ENCODE measurements around the gene MT1X. TPM values are rescaled to one million over a fixed set of nuclear protein-coding genes. Genes with fewer than 3 reads are reported as not detected.
"Not testable (repeated sequence)": the region's sequence is repeated elsewhere in the genome, so short reads cannot be mapped to it uniquely, and the experiment has no call there.

MT1X gene
- polyA plus RNA-seq, 1 donor, result 112 TPM

DNA sequence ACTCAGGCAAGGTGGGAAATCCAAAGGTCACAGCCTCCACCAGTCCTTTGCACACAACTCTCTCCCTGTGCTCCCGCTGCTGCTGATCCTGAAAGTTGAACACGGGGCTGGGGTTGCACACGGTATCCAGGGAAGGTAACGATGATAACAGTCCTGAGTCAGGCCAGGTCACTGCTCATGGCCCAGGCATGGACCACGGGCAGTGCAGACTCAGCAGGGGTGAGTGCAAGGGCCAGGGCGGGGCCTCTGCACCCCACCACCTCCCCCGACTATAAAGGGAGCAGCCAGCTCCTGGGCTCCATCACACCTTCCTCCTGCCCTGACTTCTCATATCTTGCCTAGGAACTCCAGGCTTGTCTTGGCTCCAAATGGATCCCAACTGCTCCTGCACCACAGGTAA lies 30.7 kb upstream of the MT1X start, which contains the start of gene MT1B:
TSS of gene MT1B (plus strand) at position 301 of the 400 bp plus-strand sequence. CDS start at position 369, 68 bp downstream.
- peaks cover 24% of the 10 kb centered on the region for H3K27me3 ChIP-seq (ENCODE audit: control insufficient read depth, insufficient read depth, low read length)
- no peak for DNase-seq
- WGBS (ENCODE audit: insufficient coverage, low lambda C conversion rate), result no CpG with 5 or more reads among the region's 7 CpGs
- H3K36me3 ChIP-seq (ENCODE audit: control insufficient read depth, insufficient read depth, low read length), result no peaks in the 10 kb centered on the region
- peaks cover 20% of the 10 kb centered on the region for H3K4me1 ChIP-seq (ENCODE audit: control insufficient read depth, insufficient read depth, low read length)
- no peaks in the 10 kb centered on the region for H3K9me3 ChIP-seq (ENCODE audit: control insufficient read depth, low read depth, low read length)
- H3K27ac ChIP-seq (ENCODE audit: low read length), result no peak within 1 kb of the TSS
- H3K4me3 ChIP-seq (ENCODE audit: low read length), result no peak within 1 kb of the TSS

DNA sequence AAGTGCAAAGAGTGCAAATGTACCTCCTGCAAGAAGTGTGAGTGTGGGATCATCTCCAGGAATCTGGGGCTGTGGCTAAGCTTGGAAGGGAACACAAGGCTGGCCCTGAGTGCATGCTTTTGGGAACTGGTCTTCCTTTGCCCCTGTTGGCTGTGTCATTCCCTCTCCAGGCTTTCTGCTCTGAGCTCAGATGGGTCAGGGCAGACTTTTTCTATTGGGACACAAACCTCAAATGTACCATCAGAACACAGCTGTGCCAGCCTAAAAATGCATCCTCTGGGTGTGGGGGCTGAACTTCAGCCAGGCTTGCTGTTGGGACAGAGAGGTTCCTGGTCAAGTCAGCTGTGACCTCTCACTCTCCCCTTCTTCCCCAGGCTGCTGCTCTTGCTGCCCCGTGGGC lies 29.7 kb upstream of the MT1X start:
- peaks cover 17% of the 10 kb centered on the region for H3K4me1 ChIP-seq (ENCODE audit: control insufficient read depth, insufficient read depth, low read length)
- DNase-seq, result no peak
- no CpG with 5 or more reads among the region's 1 CpG for WGBS (ENCODE audit: insufficient coverage, low lambda C conversion rate)

DNA sequence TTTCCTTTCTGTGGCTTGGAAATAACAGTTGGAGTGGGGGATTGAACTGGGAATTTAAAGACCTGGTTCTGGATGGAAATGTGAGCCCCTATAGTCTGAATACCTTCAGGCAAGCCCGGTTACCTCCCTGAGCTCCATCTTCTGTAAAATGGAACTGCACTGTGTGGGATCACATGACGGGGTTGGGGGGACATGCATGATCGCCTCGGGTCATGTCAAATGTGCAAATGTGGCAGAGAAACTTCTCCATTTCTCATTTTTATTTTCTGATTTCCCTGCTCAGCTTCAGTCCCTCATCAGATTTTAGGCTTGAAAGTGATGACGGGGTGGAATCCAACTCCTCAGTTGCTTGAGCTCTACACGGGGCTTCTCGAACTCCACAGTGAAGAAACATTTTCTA lies 29.1 kb upstream of the MT1X start:
- DNase-seq, result no peak
- Histone ChIP-seq H3K4me1 (ENCODE audit: control insufficient read depth, insufficient read depth, low read length) (peaks cover 11% of the 10 kb centered on the region), H3K36me3 (ENCODE audit: control insufficient read depth, insufficient read depth, low read length) (no peaks in the 10 kb centered on the region), H3K27ac (ENCODE audit: low read length) (no peak overlapping the region), H3K4me3 (ENCODE audit: low read length) (no peak overlapping the region), H3K9me3 (ENCODE audit: control insufficient read depth, low read depth, low read length) (no peaks in the 10 kb centered on the region), H3K27me3 (ENCODE audit: control insufficient read depth, insufficient read depth, low read length) (peaks cover 25% of the 10 kb centered on the region)
- WGBS (ENCODE audit: insufficient coverage, low lambda C conversion rate), result 100% methylated on average over 1 of the region's 7 CpGs

More for the DNA sequence above, 29.7 kb upstream of the MT1X start:
- no peak overlapping the region for H3K4me3 ChIP-seq (ENCODE audit: low read length)
- no peaks in the 10 kb centered on the region for H3K9me3 ChIP-seq (ENCODE audit: control insufficient read depth, low read depth, low read length)
- peaks cover 23% of the 10 kb centered on the region for H3K27me3 ChIP-seq (ENCODE audit: control insufficient read depth, insufficient read depth, low read length)
- H3K36me3 ChIP-seq (ENCODE audit: control insufficient read depth, insufficient read depth, low read length), result no peaks in the 10 kb centered on the region
- H3K27ac ChIP-seq (ENCODE audit: low read length), result no peak overlapping the region

DNA sequence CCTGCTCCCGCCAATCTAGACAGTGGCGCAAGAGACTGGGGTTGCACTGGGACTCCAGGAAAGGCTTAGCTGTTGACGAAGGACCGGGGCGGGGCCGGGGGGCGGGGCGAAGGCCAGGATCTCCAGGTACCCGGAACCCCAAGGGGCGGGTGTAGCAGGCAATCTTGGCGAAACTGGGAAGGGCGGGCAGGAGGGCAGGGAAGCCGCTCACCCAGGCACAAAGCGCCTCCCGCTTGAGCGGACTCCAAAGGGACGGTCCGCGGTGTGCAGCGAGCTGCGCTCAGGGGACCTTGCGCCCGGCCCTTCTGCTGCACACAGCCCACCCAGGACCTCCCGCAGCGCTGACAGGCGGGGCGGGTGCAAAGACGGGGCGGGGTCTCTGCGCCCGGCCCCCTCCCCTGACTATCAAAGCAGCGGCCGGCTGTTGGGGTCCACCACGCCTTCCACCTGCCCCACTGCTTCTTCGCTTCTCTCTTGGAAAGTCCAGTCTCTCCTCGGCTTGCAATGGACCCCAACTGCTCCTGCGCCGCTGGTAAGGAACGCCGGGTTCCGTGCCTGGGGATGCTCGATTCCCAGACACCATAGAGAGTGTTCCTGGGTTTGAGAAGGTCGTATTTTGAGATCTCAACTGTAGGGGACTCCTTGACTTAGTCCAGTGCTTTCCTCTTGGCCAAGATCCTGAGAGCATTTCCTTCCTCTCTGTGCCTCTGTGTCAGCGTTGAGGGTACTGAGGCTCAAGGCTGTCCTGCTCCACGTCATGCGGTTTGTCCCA lies 24.5 kb upstream of the MT1X start, which contains the start of gene MT1F:
TSS of gene MT1F (plus strand) at position 405 of the 772 bp plus-strand sequence. CDS start at position 505, 100 bp downstream.
- Histone ChIP-seq H3K4me1 (ENCODE audit: control insufficient read depth, insufficient read depth, low read length) (peaks cover 10% of the 10 kb centered on the region), H3K27me3 (ENCODE audit: control insufficient read depth, insufficient read depth, low read length) (peaks cover 33% of the 10 kb centered on the region)
- no CpG with 5 or more reads among the region's 46 CpGs for WGBS (ENCODE audit: insufficient coverage, low lambda C conversion rate)

DNA sequence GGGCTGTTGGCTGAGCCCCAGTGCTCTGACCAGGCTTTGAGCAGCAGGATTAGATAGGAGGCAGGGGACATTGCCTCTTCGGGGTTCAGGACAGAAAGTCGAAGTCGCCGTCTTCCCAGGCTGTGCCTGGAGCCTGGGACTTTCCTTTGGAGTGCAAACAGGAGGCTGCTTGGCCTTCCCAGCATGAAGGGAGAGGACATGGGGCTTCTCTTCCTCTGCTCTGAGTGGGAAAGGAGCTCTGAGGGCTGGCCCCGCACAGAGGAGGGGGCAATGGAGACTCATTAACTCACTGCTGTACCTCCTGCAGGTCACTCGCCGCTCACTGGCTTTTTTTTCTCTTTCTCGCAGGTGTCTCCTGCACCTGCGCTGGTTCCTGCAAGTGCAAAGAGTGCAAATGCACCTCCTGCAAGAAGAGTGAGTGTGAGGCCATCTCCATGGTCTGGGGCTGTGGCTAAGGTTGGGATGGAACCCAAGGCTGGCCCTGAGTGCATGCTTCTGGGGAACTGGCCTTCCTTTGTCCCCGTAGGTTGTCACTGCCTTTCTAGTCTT lies 23.9 kb upstream of the MT1X start:
- Histone ChIP-seq H3K4me3 (ENCODE audit: low read length) (peak overlapping the region; percentile 69), H3K36me3 (ENCODE audit: control insufficient read depth, insufficient read depth, low read length) (no peaks in the 10 kb centered on the region), H3K9me3 (ENCODE audit: control insufficient read depth, low read depth, low read length) (no peaks in the 10 kb centered on the region), H3K4me1 (ENCODE audit: control insufficient read depth, insufficient read depth, low read length) (peaks cover 11% of the 10 kb centered on the region), H3K27ac (ENCODE audit: low read length) (peak overlapping the region; percentile 93), H3K27me3 (ENCODE audit: control insufficient read depth, insufficient read depth, low read length) (peaks cover 38% of the 10 kb centered on the region)
- peak in 1 of 2 donors; percentile 70 for DNase-seq
- WGBS (ENCODE audit: insufficient coverage, low lambda C conversion rate), result no CpG with 5 or more reads among the region's 10 CpGs

More for the DNA sequence above, 24.5 kb upstream of the MT1X start, which contains the start of gene MT1F:
- Histone ChIP-seq H3K27ac (ENCODE audit: low read length) (peak within 1 kb of the TSS; percentile 93), H3K9me3 (ENCODE audit: control insufficient read depth, low read depth, low read length) (no peaks in the 10 kb centered on the region), H3K4me3 (ENCODE audit: low read length) (peak within 1 kb of the TSS; percentile 69), H3K36me3 (ENCODE audit: control insufficient read depth, insufficient read depth, low read length) (no peaks in the 10 kb centered on the region)
- peak; percentile 94 to 98 for DNase-seq

DNA sequence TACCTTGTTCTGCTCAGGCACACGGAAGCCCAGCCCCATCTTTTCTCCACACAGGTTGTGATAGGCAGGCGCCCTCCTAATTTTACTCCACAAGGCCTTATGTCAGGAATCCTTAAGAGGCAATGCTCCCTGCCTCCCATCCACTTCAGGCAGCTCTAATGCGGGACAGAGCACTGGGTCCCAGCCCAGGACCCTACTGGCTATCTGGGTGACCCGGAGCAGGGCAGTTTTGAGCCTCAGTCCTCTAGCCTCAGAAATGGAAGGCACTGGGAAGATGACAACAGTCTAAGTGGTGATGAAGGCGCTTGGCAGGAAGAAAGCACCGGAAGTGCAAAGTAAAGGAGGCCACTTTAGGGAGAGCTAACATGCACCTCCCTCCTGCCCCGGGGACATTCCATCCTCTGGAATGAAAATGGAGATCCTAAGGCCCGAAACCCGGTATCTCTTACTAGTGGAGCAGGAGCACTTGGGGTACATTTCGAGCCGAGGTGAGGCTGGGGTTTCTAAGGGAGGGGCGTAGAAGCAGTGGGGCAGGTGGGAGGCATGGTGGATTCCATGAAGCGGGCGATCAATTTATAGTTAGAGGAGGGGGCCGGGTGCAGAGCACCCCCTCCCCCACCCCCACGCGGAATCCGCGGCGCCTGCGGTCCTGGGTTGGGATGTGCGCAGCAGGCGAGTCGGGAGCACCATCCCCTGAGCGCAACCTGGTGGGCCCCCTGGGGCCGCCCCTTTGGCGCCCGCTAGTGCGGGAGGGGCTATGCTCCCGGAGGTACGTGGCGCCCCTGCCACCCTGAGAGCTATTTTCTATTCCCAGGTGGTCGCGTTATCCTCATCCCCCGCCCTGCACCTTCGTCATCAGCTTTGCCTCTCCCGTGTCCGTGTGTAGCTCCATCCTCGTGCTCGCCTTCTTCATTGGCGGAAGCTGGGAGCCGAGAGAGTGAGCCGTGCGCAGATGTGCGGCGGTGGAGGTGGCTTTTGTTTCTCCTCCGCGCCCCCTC lies 19.6 kb upstream of the MT1X start:
- Histone ChIP-seq H3K36me3 (ENCODE audit: control insufficient read depth, insufficient read depth, low read length) (peaks cover 3% of the 10 kb centered on the region), H3K27me3 (ENCODE audit: control insufficient read depth, insufficient read depth, low read length) (peaks cover 52% of the 10 kb centered on the region), H3K27ac (ENCODE audit: low read length) (no peak overlapping the region), H3K4me1 (ENCODE audit: control insufficient read depth, insufficient read depth, low read length) (peaks cover 8% of the 10 kb centered on the region), H3K9me3 (ENCODE audit: control insufficient read depth, low read depth, low read length) (no peaks in the 10 kb centered on the region), H3K4me3 (ENCODE audit: low read length) (peak overlapping the region; percentile 36)
- no CpG with 5 or more reads among the region's 48 CpGs for WGBS (ENCODE audit: insufficient coverage, low lambda C conversion rate)
- DNase-seq, result peak in 1 of 2 donors; percentile 66

DNA sequence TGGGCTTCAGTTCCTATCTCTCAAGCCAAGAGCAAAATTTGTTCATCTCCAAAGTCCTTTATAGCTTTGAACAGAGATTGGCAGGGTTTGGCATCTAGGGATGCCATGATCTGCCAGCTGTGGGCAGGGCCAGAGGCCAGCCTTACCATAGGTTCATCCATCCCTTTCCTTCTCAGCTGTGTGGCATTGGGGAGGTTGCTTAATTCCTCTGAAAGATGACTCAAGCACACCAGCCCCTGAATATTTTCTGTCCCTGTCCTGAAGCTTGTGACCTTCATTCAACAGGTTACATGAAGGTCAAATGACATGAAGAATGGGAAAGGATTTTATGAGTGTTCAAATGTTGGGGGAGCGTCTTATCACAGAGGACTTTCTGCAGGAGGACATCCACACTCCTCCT lies 17.8 kb upstream of the MT1X start:
- peaks cover 3% of the 10 kb centered on the region for H3K36me3 ChIP-seq (ENCODE audit: control insufficient read depth, insufficient read depth, low read length)
- H3K9me3 ChIP-seq (ENCODE audit: control insufficient read depth, low read depth, low read length), result no peaks in the 10 kb centered on the region
- H3K4me1 ChIP-seq (ENCODE audit: control insufficient read depth, insufficient read depth, low read length), result peaks cover 17% of the 10 kb centered on the region
- DNase-seq, result no peak
- H3K4me3 ChIP-seq (ENCODE audit: low read length), result no peak overlapping the region
- no CpG with 5 or more reads among the region's 1 CpG for WGBS (ENCODE audit: insufficient coverage, low lambda C conversion rate)
- H3K27ac ChIP-seq (ENCODE audit: low read length), result no peak overlapping the region
- H3K27me3 ChIP-seq (ENCODE audit: control insufficient read depth, insufficient read depth, low read length), result peaks cover 55% of the 10 kb centered on the region

DNA sequence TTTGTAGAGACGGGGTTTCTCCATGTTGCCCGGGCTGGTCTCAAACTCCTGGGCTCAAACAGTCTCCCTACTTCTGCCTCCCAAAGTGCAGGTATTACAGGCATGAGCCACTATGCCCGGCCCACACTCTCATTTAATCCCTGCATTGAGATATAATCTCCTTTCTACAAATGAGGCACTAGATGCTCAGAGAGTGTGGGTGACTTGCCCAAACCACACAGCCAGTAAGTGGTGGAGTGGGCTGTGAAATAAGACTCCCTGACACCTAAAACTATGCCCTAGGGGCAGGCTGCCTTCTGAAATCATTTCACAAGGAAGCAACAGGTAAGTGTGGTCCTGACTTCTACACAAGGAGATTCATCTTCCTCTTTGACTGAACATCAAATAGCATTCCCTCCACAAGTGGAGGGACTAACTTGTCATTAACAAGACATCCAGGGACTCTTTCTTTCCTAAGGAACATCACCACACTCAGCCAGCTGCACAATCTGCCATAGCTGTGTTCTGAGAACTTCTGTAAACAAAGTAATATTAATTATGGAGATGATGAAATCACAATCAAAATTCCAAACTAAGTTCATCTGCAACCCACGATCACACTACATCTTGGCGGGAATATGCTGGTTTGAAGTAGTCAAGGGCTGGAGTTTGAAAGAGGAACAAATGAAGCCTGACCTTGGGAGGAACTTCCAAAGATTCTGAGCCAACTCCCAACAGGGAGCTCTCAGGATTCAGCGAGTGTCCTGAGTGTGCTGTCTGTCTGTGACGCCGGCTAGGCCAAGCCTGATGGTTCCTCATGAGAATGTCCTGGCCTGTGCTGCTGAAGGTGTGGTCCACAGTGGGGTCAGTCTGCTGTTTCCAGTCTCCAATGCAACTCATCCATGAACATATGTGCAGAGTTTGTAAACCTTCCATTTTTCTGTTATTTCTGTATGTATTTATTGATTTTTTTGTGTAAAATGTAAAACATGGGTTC lies 16.7 kb upstream of the MT1X start:
- H3K9me3 ChIP-seq (ENCODE audit: control insufficient read depth, low read depth, low read length); DNase-seq; H3K27ac ChIP-seq (ENCODE audit: low read length); H3K36me3 ChIP-seq (ENCODE audit: control insufficient read depth, insufficient read depth, low read length): not testable (repeated sequence)
- Histone ChIP-seq H3K27me3 (ENCODE audit: control insufficient read depth, insufficient read depth, low read length) (peaks cover 63% of the 10 kb centered on the region), H3K4me1 (ENCODE audit: control insufficient read depth, insufficient read depth, low read length) (peaks cover 17% of the 10 kb centered on the region), H3K4me3 (ENCODE audit: low read length) (peak overlapping the region; percentile 53)
- WGBS (ENCODE audit: insufficient coverage, low lambda C conversion rate), result no CpG with 5 or more reads among the region's 8 CpGs

Data from large intestine (tissue), 3 donors.